ENCODE data around the gene HNRNPUL2.

HNRNPUL2 gene

DNA sequence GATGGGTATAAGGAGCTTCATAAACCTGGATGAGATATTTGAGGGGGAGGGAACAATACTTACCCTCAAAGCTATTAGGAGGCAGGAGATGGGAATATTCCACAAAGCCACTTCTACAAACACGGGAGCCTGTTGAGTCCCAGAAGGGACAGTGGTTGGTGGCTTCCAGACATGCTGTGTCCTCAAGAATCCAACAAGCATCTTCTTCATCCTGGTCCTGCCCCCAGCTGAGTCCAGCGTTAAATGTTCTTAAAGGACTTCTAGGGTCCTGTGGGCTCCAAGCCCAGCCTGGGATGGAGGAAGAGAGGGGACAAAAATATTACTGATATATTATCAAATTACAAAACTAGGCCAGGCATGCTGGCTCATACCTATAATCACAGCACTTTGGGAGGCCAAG is 59.8 kb downstream of the HNRNPUL2 start:
- DNase-seq (ENCODE audit: low spot score) = no peak

- DNase-seq (ENCODE audit: low spot score) = no peak
These were observed 60.9 kb downstream of the HNRNPUL2 start for GRCh38 chr11:62666259-62666926.

- DNase-seq (ENCODE audit: low spot score) = no peak
These were observed 61.5 kb downstream of the HNRNPUL2 start for GRCh38 chr11:62665599-62666258.

DNA sequence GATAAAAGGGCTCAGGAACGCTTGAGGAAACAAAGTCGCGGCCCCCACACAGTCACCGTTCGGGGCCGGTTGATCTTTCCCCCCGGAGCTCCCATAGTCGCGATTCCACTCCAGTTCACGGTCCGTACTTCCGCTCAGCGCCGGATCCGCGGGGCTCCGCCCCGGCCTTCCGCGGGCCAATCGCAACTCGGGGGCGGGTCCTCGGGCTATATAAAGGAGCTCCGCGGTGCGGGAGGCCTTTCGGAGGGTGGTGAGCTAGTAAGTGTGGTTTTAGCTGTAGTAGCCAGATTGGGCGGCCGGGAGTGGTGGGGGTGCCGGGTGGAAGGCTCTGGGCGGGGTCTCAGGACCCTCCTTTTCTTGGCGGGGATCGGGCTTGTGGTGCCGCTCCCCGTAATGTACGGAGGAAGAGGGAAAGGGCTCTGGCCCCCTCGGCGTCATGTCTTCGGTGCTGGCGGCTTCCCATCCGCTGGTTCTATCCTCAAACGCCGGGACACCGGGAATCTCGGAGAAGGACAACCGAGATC is 62.1 kb downstream of the HNRNPUL2 start, which contains the start of the genes C11orf98 and CSKMT:
Gene C11orf98 (minus strand): TSS at position 136 of the 524 bp plus-strand sequence. CDS start 41 bp downstream, at position 95.
Gene CSKMT (plus strand): TSS at position 238 of the 524 bp plus-strand sequence. CDS start 568 bp downstream, outside the sequence.
- DNase-seq (ENCODE audit: low spot score) = peak; percentile 93

GRCh38 chr11:62664405-62665074 is 62.7 kb downstream of the HNRNPUL2 start:
- no peak for DNase-seq (ENCODE audit: low spot score)
